IPS-NIHi7 (cell line): Measurements from ENCODE around the gene TERT.
A peak's percentile ranks its signal among the peaks of the same experiment; 100 is the strongest.

Source experiments
- DNase-seq: peaks from one replicate; pipeline ENCODE4 v3.0.0; 2012; ENCODE audit warnings: mixed read lengths; ENCODE audit errors: extremely low spot score

The TERT gene

GRCh38 chr5:1259806-1260480, 34.9 kb downstream of the TERT start:
- DNase-seq: no peak

DNA sequence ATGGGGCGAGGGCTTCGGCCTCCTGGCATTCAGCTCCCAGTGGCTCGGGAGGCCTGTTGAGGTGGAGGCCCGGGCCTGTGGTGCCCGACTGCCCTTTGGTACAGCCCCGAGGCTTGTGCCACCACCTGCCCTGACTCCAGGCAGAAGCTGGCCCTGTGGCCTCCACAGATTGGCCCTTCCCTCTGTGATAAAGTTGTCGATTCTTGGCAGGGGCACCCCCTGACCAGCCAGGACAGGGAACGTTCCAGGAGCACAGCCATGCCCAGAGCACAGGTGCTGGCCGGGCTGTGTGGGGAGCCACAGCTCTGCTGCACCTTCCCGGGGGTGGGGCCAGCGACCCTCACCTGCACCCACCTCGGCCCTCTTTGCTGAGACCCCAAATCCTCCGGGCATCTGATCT, 37.0 kb downstream of the TERT start:
- DNase-seq: no peak

- DNase-seq: no peak
These were observed 37.5 kb downstream of the TERT start for GRCh38 chr5:1257363-1257762.

- no peak for DNase-seq
These were observed 38.1 kb downstream of the TERT start for GRCh38 chr5:1256776-1257175.

DNA sequence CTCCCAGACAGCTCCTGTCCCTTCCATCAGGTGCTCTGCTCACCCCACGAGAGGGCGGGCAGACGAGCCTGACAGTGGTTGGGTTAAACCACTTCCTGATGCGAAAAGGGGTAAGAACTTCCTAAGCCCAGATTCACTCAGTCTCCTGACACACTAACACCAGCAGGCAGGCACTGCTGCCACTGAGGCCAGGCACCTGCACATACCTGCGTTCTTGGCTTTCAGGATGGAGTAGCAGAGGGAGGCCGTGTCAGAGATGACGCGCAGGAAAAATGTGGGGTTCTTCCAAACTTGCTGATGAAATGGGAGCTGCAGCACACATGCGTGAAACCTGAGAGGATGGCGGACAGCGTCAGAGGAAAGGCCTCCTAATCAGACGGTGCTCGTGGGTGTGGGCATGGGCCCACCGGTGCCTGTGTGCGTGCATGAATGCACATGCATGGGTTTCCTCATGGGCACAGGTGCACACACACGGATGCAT, 39.7 kb downstream of the TERT start:
- DNase-seq: no peak

DNA sequence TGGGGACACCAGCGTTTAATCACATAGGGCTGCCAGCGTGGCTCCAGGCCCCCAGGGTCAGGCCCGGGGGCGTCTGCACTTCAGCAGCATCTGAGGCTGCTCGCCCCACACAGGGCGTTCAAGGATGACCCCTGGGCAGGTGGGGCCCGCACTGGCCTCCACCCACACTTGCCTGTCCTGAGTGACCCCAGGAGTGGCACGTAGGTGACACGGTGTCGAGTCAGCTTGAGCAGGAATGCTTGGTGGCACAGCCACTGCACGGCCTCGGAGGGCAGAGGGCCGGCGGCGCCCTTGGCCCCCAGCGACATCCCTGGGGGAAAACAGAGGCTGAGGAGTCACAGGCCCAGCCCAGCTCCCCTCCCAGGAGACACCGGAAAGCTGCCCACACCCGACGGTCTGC, 40.7 kb downstream of the TERT start:
- DNase-seq: no peak

GRCh38 chr5:1253456-1254105, 41.3 kb downstream of the TERT start:
- no peak for DNase-seq

- no peak for DNase-seq
These were observed 42.2 kb downstream of the TERT start for GRCh38 chr5:1252681-1253080.

DNA sequence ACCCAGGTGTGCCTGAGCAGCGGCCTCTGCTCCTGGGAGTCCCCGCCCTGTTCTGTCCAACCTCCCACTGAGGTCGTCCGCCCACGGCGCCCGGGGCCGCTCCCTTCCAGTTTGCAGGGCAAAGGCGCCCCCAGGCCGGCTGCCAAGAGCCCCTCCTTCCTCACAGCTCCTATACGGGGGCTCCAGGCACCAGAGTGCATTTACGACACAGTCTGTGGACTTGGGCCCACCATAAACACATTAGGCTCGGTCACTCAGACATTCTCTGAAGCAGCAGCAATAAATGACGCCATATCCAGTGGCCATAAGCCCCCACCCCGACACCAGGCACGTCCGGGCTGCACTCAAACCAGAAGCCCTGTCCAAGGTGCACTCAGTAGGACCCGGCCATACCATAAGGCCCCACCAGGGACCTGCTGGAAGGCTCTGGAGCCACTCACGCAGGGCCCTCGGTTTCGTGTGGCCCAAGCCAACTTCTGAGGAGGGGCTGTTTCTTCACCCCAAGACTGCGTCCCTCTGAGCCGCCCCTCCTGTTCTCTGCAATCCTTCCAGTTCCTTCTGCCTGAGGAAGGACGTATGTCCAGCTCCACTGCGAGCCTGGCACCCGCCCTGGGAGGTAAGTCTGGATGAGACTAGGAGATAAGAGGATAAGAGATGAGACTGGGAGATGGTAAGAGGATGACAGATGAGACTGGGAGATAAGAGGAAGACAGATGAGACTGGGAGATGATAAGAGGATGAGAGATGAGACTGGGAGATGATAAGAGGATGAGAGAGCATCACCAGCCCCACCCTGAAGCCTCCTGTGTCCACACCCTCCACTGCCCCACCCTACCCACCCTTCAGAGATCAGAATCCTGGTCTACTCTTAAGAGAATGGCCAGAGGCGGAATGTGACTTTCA, 42.9 kb downstream of the TERT start:
- no peak for DNase-seq

DNA sequence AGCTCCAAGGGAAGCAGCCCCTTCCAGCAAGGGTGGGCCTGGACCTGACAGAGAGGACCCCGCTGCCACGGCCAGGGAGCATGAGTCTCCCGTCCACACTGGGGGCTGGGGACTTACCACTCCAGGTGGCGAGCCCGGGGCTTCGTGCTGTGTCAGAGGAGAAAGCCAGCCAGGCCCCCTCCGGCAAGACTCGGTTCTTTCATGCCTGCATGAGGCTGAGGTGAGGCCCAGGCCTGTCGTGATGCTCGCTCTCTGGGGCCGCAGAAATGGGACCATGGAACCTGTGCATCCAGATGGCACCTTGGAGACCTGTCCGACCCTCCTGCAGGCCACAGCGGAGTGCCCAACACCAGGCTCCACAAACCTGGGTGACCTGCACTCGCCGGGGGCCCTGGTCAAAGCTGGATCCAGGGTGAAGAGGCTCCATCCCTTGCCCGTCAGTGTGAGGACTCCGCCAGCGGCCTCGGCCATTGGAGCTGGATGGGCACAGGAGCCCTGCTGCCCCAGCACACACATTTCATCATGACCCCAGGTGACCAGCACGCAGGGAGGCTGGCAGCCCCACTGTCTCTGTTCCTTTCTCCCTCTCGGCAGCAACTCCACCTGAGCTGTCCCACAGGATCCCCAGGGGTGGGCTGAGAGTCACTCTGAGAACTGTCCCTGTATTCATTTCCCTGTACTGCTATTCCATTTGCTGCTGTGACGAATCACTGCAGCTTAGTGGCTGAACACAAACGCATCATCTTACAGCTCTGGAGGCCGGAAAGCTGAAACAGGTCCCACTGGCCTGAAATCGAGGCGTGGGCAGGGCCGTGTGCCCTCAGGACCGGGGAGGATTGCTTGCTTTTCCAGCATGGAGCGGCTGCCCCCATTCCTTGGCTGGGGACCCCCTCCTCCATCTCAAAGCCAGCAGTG, 45.2 kb downstream of the TERT start:
- no peak for DNase-seq

GRCh38 chr5:1247811-1248210, 47.1 kb downstream of the TERT start:
- no peak for DNase-seq

- peak; percentile 92 for DNase-seq
These were observed 48.0 kb downstream of the TERT start for GRCh38 chr5:1246711-1247431.

DNA sequence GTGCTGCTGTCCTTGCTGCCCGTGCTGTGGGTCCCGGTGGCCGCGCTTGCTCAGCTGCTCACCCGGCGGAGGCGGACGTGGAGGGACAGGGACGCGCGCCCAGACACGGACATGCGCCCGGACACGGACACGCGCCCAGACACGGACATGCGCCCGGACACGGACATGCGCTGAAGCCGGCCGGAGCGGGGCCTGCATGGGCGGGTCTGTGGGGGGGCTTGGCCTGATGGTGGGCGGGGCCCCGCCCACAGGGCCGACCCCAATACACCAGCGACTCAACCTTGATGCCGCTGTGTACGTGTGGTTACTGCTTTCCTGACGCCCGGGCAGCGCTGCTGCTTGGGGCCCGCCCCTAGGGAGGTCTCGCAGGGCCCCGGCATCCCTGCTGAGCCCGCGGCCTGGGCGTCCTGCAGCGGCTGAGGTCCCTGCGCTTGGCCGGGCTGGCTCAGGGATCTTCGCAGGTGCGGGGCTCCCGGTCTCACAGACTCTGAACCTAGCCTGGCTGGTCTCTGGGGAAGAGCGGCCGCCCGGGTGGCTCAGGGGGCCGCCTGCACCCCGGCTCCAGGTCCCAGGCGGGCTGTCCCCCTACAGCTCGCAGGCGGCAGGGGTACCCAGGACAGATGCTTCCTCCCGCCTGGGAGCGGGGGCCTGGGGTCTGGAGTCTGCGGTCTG, 48.8 kb downstream of the TERT start:
- no peak for DNase-seq

- no peak for DNase-seq
These were observed 49.9 kb downstream of the TERT start for GRCh38 chr5:1244976-1245375.

- DNase-seq: no peak
These were observed 50.6 kb downstream of the TERT start for GRCh38 chr5:1244255-1244654.

GRCh38 chr5:1243487-1244130, 51.3 kb downstream of the TERT start:
- DNase-seq: peak; percentile 69

GRCh38 chr5:1242733-1243486, 52.0 kb downstream of the TERT start:
- DNase-seq: no peak

DNA sequence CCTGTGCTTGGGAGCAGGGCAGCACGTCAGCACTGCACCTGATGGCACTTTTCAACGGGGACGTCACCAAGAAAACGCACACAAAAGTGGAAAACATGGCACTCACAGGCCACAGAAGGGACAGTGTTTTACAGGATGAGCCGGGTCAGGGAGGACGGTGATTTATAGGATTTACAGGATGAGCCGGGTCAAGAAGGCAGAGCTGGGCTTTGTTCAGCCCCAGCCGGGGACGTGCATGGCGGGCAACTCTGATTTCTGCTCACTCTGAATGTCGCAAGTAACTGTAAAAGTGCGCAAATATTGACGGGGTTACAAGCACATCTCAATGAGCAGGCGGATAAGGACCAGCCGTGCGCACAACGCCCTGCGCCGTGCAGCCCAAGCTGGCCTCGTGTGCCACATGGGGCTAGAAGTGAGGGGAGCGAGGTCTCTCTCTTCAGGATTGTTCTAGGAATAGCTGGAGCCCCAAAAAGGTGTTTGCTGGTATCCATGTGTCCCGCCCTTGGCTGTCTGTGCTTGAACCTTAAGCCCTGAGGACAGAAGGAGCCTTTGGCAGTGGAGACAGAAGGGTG, 53.3 kb downstream of the TERT start:
- no peak for DNase-seq
